CMK (cell line): Measurements from ENCODE around the gene MYH10.
"Not testable (repeated sequence)": the region's sequence is repeated elsewhere in the genome, so short reads cannot be mapped to it uniquely, and the experiment has no call there.

ENCODE experiments used
- DNase-seq: peaks from one replicate; pipeline ENCODE4 v3.0.0-alpha.2; 2010; ENCODE audit warnings: low read depth

MYH10 gene

DNA sequence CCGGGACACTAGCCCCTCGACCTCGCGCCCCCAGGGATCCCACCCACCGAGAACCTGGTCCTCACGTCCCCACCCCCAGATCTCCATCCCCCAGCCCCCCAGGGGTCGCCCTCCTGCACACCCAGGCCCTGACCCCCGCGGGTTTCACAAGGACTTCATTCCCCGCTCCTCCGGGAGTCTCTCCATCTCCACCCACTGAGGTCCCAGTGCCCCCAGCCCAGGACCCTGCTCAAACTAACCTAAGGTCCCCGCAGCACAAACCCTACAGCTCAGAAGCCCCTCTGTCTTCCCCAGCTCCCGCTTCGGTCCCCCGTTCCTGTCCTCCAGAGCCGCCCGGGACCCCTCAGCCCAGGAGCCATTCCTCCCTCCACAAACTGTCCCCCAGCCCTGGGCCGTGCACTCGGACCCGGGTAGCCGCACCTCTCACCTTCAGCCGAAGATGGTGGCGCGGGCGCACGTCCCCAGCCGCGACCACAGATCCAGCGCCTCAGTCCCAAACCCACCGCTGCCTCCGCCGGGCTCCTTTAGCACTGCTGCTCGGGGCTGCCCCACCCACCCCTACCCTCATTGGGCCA, at the start of gene MYH10:
Gene MYH10, minus strand, starts transcription at position 499 of the 575 bp plus-strand sequence. CDS start 7,479 bp downstream, outside the sequence.
- DNase-seq = no peak

DNA sequence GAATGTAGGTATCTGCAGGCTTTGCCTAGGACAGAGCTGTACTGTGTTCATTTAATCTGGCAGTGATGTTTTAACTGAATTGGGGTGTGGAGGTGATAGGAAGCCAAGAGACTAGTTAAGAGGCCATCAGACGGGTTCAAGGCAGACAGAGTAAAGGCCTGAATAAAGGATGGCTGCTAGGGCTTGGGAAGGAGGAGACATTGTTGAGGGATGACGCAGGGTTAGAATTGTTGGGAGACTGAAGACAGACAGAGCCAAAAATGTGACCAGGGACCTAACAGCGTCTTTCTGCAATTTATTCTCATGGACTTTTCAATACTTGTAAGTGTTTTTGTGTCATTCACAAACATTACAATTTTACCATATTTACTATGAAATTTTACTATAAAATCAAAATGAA, 48.6 kb upstream of the MYH10 start:
- DNase-seq = no peak

DNA sequence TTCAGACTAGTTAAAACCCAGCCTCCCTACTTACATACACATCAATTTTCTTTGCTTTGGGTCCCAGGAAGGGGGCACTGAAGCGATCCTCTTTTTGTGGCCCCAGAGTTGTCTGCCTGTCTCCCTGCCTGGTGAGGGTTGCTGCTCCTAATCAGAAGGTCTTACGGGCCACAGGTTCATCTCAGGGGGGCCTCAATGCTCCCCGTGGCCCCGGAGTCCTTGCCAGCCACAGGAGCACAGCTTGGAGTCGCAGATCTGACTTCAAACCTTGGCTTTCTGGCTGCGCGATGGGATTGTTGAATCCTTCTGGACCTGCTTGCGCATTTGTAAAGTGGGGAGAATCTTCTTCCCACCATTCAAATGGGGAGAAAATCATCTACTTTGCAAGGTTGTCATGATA, 44.8 kb upstream of the MYH10 start:
- no peak for DNase-seq

DNA sequence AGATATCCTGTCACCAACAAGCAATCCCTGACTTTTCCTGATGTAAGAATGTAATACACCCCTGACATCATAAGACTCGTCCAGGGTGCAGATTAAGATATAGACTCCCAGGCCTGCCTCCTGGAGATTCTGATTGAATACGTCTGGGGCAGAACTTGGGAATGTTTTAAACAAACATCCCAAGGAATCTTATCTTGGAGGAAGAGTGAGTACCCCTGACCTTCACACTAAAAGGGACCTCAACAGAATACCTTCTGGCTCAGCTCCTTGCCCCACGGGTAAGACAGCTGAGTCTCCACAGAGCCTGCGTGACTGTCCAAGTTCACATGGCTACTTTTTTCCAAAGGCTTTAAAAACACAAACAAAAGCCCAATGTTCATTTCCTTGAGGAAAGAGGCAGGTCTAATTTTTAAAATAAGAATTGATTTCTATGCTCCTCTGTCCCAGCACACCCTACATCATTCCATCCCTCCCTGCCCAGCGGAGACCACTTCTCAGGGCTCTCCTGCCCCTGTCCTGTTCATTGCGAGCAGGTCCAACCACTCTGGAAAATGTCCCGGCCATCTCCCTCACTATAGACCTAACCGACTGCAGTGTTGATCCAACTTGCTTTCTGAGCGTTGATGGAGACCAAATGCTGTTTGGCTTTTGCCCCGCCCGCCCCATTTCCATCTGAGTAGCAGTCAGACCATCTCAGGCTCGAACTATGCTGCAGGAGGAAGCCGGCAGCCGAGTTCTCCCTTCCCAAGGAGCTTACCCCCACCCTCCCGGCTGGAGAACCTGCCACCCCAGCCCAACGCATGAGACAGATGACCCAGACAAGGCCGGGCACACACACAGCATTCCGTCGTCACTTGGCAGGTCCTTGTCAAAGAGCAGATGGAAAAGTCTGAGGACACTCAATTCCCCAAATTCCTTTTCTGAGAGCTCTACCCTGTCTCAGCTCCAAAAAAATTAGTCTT, 44.1 kb upstream of the MYH10 start:
- no peak for DNase-seq

DNA sequence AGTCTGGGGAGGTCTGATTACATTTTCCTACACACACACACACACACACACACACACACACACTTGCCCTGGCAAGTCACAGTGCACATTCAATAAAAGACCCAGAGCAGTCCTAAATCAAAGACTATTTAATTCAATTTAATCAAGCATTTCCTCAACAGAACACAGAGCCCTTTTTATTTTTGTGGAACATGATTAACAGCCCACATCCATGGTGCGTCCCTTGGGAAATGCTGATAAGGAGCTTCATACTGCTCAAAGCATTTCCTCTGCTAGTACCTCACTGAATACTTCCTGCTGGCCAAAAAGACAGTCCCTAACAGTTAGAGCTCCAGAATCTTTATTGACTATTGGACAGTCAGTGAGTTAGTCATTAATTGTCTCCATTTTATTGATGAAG, 43.1 kb upstream of the MYH10 start:
- no peak for DNase-seq

DNA sequence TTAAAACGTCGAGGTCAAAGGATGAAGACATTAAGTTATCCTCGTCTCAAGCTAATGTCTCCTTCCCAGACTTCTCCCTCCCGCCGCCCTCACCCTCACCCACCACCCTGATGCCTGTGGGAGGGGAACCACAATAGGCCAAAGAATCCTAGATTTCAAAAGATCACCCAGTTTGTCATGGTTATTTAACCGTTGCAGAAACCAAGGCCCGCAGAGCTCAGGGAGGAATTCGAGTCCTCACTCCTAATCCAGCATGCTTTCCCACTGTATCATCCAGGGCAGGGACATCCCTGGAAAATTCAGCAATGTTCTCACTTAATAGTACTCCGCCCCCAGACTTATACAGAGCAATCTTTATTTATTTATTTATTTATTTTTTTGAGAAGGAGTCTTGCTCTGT, 41.8 kb upstream of the MYH10 start:
- no peak for DNase-seq

DNA sequence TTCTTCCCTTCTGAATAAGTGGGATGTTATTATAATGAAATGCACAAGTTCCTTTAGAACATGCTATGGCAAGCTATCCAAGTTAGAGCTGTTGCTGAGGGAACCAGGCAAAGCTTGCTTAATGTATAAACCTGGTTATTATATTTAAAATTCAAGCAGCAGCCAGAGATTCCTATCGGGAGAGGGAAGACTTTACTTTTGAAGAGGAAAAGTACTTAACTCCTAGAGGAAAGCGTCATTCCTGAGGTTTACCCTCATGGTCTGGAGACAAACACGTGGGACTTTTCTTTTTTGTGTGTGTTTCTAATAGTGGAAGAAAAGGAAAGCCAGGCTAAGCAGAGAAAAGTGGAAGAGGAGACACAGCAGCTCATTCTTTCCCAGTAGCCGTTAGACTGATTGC, 39.9 kb upstream of the MYH10 start:
- no peak for DNase-seq

DNA sequence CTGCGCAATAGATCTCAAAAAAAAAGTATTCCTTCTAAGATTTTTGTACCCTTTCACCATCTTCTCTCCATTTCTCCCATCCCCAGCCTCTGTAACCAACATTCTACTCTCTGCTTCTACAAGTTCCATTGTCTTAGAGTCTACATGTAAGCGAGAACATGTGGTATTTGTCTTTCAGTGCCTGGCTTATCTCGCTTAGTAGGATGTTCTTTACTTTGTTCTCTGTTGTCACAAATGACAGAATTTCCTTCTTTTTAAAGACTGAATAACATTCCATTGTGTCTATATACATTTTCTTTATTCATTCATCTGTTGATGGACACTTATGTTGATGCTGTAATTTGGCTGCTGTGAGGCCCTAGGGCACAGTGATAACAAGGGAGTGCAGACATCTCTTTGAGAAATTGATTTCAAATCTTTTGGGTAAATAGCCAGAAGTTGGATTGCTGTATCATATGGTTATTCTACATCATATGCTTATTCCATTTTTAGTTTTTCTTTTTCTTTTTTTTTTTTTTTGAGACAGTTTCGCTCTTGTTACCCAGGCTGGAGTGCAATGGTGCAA, 37.7 kb upstream of the MYH10 start:
- no peak for DNase-seq

DNA sequence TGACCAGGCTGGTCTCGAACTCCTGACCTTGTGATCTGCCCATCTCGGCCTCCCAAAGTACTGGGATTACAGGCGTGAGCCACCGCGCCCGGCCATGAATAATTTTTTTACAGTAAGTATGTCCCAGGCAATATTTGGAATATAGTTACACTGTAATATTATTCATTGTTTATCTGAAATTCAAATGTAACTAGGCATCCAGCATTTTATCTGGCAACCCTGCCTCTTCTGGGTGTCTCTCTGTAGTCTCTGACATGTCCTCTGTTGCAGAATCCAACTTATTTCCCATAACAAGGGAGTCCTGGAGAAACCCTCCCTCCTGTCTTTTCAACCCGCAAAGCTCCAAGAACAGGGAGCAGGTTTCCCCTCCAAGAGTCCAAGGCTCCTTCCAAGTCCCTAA, 36.9 kb upstream of the MYH10 start:
- no peak for DNase-seq

DNA sequence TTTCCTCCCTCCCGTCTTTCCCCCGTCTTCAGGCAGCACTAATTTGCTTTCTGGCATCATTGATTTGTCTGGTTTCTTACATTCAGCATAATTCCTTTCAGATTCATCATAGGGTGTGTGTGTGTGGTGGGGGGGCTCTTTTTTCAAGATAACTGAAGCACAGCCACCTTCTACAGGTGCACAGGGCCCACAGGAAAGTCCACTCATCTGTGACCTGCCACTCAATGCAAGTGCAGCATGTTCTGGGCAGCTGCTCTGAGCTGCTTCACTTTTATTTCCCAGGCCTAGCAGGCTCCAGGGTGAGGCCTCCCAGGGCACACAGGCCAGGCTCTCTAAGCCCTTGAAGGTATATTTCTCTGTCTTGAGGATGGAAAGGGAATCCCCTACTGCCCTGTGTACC, 35.2 kb upstream of the MYH10 start:
- no peak for DNase-seq

DNA sequence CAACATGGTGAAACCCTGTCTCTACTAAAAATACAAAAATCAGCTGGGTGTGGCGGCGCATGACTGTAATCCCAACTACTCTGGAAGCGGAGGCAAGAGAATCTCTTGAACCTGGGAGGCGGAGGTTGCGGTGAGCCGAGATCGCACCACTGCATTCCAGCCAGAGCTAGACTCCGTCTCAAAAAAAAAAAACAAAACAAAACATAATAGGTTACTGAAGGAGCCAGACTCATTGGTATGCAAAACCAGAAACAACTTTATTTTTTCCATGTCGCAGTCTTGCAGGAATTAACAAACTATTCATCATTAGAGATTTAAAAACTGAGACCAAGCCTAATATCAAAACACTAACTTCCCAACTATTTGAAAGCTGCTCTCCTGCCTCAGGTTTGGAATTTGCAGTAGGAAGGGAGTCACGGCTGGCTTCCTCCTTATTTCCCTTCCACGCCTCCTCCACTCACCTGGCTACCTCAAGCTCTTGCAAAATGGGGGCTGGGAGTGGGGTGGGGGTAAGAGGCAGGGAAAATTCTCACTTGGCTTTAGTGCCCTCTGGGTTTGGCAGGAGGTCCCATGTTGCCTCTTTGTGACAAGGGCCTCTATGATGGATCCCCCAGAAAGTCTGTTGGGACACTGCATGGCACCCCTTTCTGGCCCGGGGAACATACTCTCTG, 34.1 kb upstream of the MYH10 start:
- DNase-seq = no peak

DNA sequence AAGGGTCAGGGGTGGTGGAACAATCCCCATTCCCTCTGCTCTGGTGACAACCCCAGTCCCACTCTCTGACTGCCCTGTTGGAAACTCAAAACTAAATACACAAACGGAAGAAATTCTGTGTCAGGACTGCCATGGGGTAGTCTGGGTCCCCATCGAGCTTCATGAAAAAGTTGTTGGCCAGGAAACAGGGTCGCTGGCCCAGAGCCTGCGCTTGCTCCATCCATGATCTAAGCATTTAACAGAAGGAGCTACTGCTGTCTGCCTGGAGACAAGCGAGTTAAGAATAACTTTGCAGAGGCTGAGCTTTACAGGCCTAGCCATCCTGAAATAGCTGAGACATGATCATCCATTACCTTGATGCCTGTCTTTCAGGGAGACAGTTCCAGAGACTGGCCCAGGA, 32.4 kb upstream of the MYH10 start:
- no peak for DNase-seq

DNA sequence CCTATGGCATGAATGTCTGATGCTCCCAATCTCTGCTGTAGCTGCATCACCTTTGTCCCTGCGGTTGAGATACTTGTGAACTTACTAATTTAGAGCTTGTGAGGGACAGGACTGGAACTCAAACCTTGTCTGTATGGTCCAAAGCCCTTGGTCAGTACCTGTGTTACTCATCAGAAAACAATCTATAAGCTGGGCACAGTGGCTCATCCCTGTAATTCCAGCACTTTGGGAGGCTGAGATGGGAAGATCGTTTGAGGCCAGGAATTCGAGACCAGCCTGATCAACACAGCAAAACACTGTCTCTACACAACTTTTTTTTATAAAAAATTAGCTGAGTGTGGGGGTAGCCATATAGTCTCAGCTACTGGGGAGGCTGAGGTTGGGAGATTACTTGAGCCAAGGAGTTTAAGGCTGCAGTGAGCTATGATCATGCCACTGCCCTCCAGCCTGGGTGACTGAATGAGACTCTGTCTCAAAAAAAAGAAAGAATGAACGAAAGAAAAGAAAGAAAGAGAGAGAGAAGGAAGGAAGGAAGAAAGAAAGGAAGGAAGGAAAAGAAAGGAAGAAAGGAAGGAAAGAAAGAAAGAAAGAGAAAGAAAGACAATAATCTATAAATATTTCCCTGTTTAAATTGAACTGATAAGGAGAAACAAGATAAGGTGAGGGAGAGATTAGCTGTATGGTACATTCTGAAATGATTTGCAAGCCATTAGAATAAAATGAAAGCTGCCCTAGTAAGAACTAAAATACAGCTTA, 31.7 kb upstream of the MYH10 start:
- DNase-seq = no peak

DNA sequence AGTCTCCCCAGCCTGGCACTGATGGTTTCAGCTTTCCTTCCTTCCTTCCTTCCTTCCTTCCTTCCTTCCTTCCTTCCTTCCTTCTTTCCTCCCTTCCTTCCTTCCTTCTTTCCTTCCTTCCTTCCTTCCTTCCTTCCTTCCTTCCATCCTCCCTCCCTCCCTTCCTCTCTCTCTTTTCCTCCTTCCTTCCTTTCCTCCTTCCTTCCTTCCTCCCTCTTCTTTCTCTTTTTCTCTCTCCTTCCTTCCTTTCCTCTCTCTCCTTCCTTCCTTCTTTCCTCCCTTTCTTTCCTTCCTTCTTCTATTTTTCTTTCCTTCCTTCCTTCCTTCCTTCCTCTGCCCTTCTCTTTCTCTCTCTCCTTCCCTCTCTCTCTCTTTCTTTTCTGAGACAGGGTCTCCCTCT, 30.2 kb upstream of the MYH10 start:
- DNase-seq = not testable (repeated sequence)

DNA sequence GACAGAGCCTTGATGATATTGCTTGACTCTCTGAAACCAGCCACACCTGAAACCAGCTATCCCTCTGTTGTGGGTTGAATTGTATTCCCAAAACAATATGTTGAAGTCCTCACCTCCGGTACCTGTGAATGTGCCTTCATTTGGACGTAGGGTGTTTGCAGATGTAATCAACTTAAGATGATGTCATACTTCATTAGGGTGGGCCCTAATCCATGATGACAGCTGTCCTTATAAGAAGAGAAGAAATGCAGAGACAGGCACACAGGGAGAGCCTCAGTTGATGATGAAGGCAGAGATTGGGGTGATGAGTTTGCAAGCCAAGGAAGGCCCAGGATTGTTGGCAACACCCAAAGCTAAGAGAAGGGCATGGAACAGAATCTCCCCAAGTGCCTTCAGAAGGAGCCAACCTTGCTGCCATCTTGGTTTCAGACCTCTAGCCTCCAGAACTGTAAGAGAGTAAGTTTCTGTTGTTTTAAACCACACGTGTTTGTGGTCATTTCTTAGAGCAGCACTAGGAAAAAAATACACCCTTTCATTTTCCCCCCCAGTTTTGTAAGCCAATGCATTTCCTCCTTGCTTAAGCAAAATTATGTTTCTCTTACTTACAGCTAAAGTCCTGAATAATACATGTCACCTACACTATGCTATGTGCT, 29.4 kb upstream of the MYH10 start:
- no peak for DNase-seq

DNA sequence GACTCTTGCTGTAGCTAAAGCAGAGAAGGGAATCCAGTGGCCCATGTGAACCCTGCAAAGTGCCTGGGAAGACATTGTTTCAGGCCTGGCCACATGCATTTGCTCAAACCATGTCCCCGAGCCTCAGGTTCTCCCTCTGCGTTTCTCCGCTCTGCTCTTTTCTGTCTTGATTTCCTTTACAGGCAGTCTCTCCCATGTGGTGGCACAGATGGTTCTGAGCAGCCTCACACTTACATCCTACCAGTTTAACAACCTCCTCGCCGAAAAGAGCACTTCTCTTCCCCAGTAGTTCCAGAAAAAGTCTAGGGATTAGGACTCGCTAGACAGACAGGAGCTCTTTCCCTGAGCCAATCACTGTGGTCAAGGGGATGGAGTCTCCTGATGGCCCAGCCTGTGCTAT, 28.3 kb upstream of the MYH10 start:
- no peak for DNase-seq

DNA sequence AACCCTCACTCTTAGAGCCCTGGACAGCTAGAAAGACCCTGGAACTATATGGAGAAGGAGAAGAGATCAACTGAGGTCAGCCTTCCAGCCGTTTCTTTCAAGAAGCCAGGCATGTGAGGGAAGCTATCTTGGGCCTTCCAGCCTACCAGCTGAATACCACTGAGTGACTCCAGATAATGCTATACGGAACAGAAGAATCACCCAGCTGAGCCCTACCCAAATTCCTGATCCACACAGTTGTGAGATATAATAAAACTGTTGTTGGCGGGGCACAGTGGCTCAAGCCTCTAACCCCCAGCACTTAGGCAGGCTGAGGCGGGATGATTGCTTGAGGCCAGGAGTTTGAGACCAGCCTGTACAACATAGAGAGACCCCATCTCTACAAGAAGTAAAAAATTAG, 26.2 kb upstream of the MYH10 start:
- DNase-seq = no peak

DNA sequence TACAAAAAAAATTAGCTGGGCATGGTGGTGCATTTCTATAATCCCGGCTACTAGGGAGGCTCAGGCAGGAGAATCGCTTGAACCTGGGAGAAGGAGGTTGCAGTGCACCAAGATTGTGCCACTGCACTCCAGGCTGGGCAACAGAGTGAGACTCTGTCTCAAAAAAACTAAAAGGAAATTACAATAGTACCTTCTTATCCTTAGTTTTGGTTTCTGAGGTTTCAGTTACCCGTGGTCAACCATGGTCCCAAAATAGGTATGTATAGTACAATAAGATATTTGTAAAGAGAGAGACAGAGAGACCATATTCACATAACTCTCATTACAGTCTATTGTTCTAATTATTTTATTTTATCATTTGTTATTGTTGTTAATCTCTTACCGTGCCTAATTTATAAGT, 24.3 kb upstream of the MYH10 start:
- DNase-seq = no peak

DNA sequence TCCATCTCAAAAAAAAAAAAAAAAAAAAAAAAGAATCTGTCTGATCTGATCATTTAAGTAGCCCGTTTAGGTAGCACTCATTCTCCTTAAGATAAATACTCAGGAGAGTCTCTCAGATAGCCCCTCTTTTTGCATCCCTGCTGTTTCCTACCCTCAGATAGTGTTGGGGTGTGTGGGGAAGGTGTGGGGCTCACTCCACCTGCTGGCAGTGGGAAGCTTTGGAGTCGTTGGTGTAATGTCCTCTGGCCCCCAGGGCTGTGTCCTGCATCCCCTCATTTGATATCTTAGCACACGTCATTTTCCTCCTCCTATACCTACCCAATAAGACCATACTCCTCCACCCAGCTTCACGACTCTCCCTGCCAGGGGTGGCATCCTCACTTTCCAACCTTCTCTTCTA, 20.5 kb upstream of the MYH10 start:
- DNase-seq = no peak

DNA sequence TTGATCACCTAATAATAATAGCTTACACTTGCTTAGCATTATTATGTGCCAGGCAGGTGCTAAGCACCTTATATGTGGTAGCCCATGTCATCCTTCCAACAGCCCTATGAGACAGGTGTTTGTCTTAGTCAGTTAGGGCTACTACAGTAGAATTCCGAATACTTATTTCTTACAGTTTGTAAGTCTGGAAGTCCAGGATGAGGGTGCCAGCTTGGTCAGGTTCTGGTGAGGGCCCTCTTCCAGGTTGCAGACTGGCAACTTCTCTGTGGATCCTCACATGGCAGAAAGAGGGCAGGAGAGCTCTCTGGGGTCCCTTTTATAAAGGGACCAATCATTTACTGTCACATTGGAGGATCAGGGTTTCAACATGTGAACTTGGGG, 19.6 kb upstream of the MYH10 start:
- DNase-seq = no peak
